OCI-LY3 (cell line): ENCODE results near the gene SMAP2.
A peak's percentile ranks its signal among the peaks of the same experiment; 100 is the strongest.

ENCODE experiments used
- H2AFZ ChIP-seq: fragments of 200-600, 300-600 bp; shearing (Covaris generic); 2 replicates; pipeline ENCODE4 v1.6.0; 2014; ENCODE audit warnings: antibody characterized with exemption, low read depth, low read length
- H3K27ac ChIP-seq: fragments of 200-600, 300-600 bp; sonication (generic); 2 replicates; pipeline ENCODE4 v1.5.1; 2014; ENCODE audit warnings: mild to moderate bottlenecking, low read length, moderate library complexity, mixed read lengths
- H3K27me3 ChIP-seq: fragments of 200-600, 300-600 bp; sonication (generic); 2 replicates; pipeline ENCODE4 v1.6.1; 2014; ENCODE audit warnings: low read depth, low read length, mixed read lengths
- H3K36me3 ChIP-seq: fragments of 200-600, 300-600 bp; sonication (generic); replicated peaks from 2 replicates; pipeline ENCODE3; 2014; ENCODE audit warnings: low read depth, low read length, mixed read lengths
- H3K4me1 ChIP-seq: fragments of 300-600, 200-600 bp; sonication (generic); 2 replicates; pipeline ENCODE4 v1.6.1; 2014; ENCODE audit warnings: low read length, mixed read lengths
- H3K4me2 ChIP-seq: fragments of 200-600, 300-600 bp; sonication (generic); 2 replicates; pipeline ENCODE4 v1.6.1; 2014; ENCODE audit warnings: low read length, mixed read lengths
- H3K4me3 ChIP-seq: fragments of 300-600, 200-600 bp; sonication (generic); 2 replicates; pipeline ENCODE4 v1.5.1; 2014; ENCODE audit warnings: antibody characterized with exemption, mild to moderate bottlenecking, low read length, moderate library complexity
- H3K79me2 ChIP-seq: fragments of 300-600, 200-600 bp; shearing (Covaris generic); 2 replicates; pipeline ENCODE4 v1.6.1; 2014; ENCODE audit warnings: mild to moderate bottlenecking, low read length, mixed read lengths
- H3K9ac ChIP-seq: fragments of 300-600, 200-600 bp; shearing (Covaris generic); 2 replicates; pipeline ENCODE4 v1.6.0; 2014; ENCODE audit warnings: mild to moderate bottlenecking, low read length, moderate library complexity
- H3K9me3 ChIP-seq: fragments of 200-600, 300-600 bp; shearing (Covaris generic); 2 replicates; pipeline ENCODE4 v1.6.1; 2014; ENCODE audit warnings: low read length, mixed read lengths; ENCODE audit not compliant: insufficient read depth
- H4K20me1 ChIP-seq: fragments of 200-600, 300-600 bp; sonication (generic); 2 replicates; pipeline ENCODE4 v1.6.1; 2016; ENCODE audit warnings: low read length, mixed read lengths; ENCODE audit not compliant: insufficient read depth
- CTCF ChIP-seq: fragments of 200-600, 300-600 bp; sonication (generic); IDR thresholded peaks from 2 replicates; pipeline ENCODE4 v1.5.1; 2014; ENCODE audit warnings: antibody characterized with exemption, low read length, low read depth
- EZH2phosphoT487 ChIP-seq: fragments of 200-600 bp; shearing (Covaris generic); IDR thresholded peaks from 2 replicates; pipeline ENCODE4 v1.6.1; 2018; ENCODE audit warnings: antibody characterized with exemption, mixed run types, low read depth

SMAP2 gene

GRCh38 chr1:40383095-40383487 lies 9.6 kb downstream of the SMAP2 start:
- H2AFZ ChIP-seq = no peak overlapping the region
- H3K4me1 ChIP-seq = peaks cover 78% of the 10 kb centered on the region
- H3K36me3 ChIP-seq = peaks cover 3% of the 10 kb centered on the region
- H3K4me2 ChIP-seq = peak overlapping the region; percentile 99
- peak overlapping the region; percentile 63 for H3K4me3 ChIP-seq
- no peaks in the 10 kb centered on the region for H3K9me3 ChIP-seq
- TF ChIP-seq CTCF (no peak), EZH2phosphoT487 (no peak)
- no peaks in the 10 kb centered on the region for H4K20me1 ChIP-seq
- peaks cover 91% of the 10 kb centered on the region for H3K79me2 ChIP-seq
- H3K27me3 ChIP-seq = no peaks in the 10 kb centered on the region
- H3K27ac ChIP-seq = peak overlapping the region; percentile 100
- H3K9ac ChIP-seq = peak overlapping the region; percentile 74

GRCh38 chr1:40383488-40384412 lies 10.2 kb downstream of the SMAP2 start:
- Histone ChIP-seq H3K79me2 (peaks cover 89% of the 10 kb centered on the region), H2AFZ (no peak overlapping the region), H3K4me1 (peaks cover 78% of the 10 kb centered on the region), H3K4me3 (peak overlapping the region; percentile 63), H3K4me2 (peak overlapping the region; percentile 99), H3K36me3 (peaks cover 3% of the 10 kb centered on the region), H3K27me3 (no peaks in the 10 kb centered on the region), H4K20me1 (no peaks in the 10 kb centered on the region), H3K9me3 (no peaks in the 10 kb centered on the region), H3K27ac (peak overlapping the region; percentile 100), H3K9ac (peak overlapping the region; percentile 74)
- no peak for TF ChIP-seq CTCF
- TF ChIP-seq EZH2phosphoT487 = no peak

GRCh38 chr1:40384413-40384762 lies 10.9 kb downstream of the SMAP2 start:
- TF ChIP-seq EZH2phosphoT487 (no peak), CTCF (no peak)
- no peaks in the 10 kb centered on the region for H3K9me3 ChIP-seq
- peak overlapping the region; percentile 99 for H3K4me2 ChIP-seq
- peak overlapping the region; percentile 100 for H3K27ac ChIP-seq
- peaks cover 89% of the 10 kb centered on the region for H3K79me2 ChIP-seq
- H2AFZ ChIP-seq = no peak overlapping the region
- peak overlapping the region; percentile 63 for H3K4me3 ChIP-seq
- peak overlapping the region; percentile 74 for H3K9ac ChIP-seq
- H4K20me1 ChIP-seq = no peaks in the 10 kb centered on the region
- no peaks in the 10 kb centered on the region for H3K27me3 ChIP-seq
- H3K4me1 ChIP-seq = peaks cover 83% of the 10 kb centered on the region
- H3K36me3 ChIP-seq = peaks cover under 1% of the 10 kb centered on the region

- Histone ChIP-seq H3K79me2 (peaks cover 88% of the 10 kb centered on the region), H3K4me2 (peak overlapping the region; percentile 99), H3K9me3 (no peaks in the 10 kb centered on the region), H3K36me3 (peaks cover 3% of the 10 kb centered on the region), H3K4me3 (peak overlapping the region; percentile 63), H3K27me3 (no peaks in the 10 kb centered on the region), H3K9ac (peak overlapping the region; percentile 74), H3K4me1 (peaks cover 83% of the 10 kb centered on the region), H3K27ac (peak overlapping the region; percentile 100), H2AFZ (no peak overlapping the region), H4K20me1 (no peaks in the 10 kb centered on the region)
- TF ChIP-seq CTCF (no peak), EZH2phosphoT487 (no peak)
These were observed 11.4 kb downstream of the SMAP2 start for GRCh38 chr1:40384887-40385286.
